ENCODE measurements around the gene PMPCA.
"Not testable (repeated sequence)": the region's sequence is repeated elsewhere in the genome, so short reads cannot be mapped to it uniquely, and the experiment has no call there.

The PMPCA gene

GRCh38 chr9:136394312-136395019 lies 16.0 kb upstream of the PMPCA start:
- DNase-seq (ENCODE audit: low read depth): peak; percentile 44

DNA sequence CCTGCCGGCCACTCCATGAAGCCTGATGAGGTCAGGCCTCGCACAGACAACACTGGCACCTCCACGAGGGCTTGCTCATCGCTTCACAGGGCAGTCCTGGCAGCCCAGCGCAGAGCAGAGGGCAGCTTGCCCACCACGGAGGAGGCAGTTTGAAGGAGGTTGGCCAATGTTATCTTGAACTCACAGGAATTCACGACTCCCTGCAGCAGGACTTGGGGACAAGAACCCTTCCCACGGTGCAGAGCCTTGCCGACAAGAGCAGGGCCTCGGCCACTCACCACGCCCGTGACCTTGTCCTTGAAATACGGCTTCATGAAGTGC lies 15.5 kb upstream of the PMPCA start:
- no peak for DNase-seq (ENCODE audit: low read depth)

DNA sequence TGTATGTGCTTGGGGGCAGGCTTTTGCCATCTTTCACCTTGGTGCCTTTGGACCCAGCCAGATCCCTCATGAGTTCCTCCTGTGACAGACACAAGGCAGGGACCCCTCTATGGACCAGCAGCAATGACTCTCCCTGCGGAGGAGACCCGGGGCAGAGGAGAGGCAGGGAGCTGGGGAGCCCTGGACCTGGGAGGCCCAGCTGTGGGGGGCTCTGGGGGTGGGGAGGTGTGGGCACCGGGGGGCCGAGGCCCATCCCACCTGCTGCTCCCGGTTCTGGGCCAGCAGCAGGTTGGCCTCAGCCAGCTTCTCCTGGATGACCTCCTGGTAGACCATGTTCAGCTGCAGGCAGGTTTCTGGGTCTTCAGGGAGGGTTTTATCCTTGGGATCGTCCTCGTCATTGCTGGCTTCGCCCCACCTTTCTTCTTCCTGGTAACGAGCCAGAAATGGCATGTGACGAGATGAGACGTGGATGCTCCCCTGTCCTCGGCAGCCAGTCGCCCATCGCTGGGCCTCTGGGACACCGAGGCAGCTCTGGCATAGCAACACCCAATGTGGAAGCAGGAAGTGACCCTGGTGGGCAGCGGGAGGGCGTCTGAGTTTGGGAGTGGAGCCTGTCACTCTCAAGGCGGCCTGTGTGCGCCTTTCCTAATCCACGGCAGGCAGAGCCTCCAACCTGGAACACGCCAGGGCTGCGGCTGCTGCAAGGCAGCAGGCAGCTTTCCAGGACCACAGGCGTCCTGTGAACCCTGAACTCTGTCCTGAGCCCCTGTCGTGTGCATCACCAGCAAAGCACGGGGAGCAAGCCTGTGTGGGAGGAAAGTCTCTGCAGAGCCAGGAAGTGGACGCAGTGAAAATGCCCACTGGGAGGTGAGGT lies 14.9 kb upstream of the PMPCA start:
- no peak for DNase-seq (ENCODE audit: low read depth)

DNA sequence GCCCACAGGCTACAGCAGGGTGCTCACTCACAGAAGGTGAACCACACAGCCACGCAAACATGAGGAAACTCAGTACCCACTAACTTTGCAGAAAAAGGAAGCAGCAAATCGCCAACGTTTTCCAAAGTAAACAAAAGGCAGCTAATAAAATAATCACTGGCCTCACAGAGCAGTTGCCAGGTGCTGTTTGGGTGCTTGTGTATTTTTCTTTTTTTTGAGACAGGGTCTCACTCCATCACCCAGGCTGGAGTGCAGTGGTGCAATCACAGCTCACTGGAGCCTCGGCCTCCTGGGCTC lies 14.3 kb upstream of the PMPCA start:
- DNase-seq (ENCODE audit: low read depth): no peak

DNA sequence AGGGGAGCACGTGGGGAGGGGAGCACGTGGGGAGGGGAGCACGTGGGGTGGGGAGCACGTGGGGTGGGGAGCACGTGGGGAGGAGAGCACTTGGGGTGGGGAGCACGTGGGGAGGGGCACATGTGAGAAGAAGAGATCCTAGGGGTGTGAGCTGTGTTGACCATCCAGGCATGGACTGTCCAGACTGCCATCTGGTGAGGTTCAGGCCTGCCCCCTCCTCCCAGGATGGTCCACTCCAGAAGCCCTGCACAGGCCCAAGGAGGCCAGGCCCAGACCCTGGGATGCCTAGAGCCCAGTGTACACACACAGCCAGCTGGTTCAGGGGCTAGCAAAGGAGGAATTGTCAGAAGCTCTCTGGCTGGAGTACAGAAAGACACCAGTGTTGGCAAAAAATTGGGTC lies 12.8 kb upstream of the PMPCA start:
- no peak for DNase-seq (ENCODE audit: low read depth)

DNA sequence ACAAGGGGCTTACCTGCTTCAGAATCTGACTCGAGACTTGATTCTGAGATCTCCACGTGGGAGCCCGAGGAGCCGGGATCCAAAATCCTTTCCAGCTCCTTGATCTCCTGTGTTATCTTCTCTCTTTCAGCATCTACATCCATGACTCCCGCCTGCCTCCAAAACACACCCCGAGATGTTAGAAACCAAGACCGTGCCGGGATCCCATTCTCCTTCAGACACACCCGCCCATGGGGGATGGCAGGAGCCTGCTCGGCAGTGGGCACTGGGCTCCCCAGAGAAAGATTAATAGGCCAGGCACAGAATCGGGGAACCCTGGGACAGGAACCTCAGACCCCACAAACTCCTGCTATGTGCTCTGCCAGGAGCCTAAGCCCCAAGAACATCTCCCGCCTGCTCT lies 12.2 kb upstream of the PMPCA start:
- no peak for DNase-seq (ENCODE audit: low read depth)

- no peak for DNase-seq (ENCODE audit: low read depth)
Observed at GRCh38 chr9:136399176-136400037, 11.1 kb upstream of the PMPCA start.

GRCh38 chr9:136400038-136400834 lies 10.2 kb upstream of the PMPCA start, which contains the start of gene SNAPC4:
Gene SNAPC4 (minus strand): TSS chr9:136400170. CDS start chr9:136398428, 1,742 bp downstream.
- peak; percentile 72 for DNase-seq (ENCODE audit: low read depth)

GRCh38 chr9:136401173-136401922 lies 9.1 kb upstream of the PMPCA start:
- no peak for DNase-seq (ENCODE audit: low read depth)

DNA sequence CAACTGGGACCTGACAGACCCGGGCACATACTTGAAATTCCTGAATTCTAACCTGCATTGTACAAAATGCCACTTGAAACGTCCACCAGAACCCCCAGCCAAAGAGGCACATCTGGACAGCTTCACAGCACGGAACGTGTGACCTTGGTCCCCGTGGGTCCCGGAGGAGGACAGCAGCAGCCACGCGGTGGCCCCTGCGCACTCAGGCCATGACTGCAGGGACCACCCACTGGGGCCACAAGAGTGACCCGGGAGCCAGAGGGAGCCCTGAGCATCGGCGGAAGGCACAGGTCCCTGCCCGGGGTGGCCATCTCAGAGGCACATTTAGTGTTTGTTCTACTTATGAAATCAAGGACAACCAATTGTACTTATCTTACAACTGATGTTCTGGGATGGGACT lies 8.4 kb upstream of the PMPCA start:
- no peak for DNase-seq (ENCODE audit: low read depth)

DNA sequence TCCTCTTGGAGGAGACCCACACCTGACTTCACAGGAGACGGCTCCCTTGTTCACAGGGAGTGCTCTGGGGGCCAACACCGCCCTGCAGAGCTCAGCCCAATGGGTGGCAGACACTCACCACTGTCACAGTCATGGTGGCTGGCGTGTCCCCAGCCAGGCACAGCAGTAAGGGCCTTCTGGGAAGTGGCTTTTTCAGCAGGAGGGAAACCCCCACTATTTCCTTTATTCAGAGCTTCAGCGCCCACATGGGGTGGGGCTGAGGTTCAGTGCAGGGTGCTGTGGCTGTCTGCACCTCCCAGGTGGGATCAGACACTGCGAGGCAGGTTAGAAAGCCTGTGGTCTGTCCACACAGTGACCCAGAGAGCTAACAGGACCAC lies 6.9 kb upstream of the PMPCA start:
- no peak for DNase-seq (ENCODE audit: low read depth)

DNA sequence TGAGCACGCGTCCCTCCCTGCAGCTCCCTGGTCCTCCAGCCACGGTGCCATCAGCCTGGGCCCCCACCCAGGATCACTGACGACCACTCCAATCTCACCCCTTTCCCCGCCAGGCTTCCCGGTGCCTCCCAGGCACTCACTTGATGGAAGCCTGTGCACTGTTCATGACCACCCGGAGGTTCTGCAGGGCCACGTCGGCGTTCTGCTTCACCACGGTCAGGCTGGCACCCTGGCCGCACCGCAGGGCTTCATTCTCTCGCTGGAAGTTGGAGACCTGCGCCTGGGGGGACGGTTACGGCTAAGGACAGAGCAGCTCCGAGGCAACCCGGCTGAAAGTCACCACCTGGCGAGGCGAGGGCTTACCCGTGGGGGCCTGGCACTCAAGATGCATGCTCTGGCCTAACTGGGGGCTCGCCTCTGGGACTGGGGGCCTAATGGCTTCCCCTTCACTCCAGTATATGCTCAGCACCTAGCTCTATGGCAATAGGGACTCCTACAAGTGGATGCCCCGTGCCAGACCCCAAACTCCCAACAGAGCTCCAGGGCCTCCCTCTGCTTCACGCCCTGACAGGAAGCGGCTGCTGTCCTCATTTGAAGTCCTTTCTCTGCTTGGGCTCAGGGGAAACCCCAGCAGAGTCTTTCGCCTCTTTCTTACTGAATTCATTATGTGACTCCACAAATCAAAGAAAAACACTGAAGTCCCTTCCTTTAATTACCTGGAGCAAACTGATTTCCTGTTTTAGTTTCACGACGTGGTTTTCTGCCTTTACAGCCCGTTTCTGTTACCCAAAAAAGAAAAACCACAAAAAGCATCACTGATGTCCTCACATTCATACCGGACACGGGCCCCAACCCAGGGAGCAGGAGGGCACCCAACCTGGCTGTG lies 6.3 kb upstream of the PMPCA start:
- no peak for DNase-seq (ENCODE audit: low read depth)

DNA sequence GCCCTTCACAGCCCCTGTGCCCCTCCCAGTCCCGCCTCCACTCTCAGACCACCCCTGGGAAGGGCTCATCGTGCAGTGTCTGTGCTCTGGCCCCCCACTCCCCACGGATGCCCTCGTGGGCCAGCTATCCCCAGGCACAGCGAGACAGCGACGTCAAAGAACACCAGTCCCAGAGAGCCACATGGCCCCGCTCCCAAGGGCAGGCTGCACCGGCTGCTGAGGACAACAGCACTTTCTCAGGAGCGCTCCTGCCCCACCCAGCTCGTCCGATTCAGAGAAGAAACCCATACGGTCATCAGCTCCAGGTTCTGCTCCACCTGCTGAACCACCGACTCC lies 5.7 kb upstream of the PMPCA start:
- no peak for DNase-seq (ENCODE audit: low read depth)

DNA sequence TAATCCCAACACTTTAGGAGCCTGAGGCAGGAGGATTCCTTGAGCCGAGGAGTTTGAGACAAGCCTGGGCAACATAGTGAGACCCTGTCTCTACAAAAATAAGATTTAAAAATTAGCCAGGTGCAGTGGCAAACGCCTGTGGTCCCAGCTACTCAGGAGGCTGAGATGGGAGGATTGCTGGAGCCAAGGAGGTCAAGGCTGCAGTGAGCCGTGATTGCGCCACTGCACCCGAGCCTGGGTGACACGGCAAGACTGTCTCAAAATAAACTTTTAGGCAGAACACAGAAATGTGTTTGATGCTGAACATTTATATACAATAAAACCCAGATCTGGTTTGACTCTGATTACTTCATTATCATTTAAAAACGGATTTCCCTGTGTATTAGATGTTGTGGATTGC lies 5.0 kb upstream of the PMPCA start:
- no peak for DNase-seq (ENCODE audit: low read depth)

DNA sequence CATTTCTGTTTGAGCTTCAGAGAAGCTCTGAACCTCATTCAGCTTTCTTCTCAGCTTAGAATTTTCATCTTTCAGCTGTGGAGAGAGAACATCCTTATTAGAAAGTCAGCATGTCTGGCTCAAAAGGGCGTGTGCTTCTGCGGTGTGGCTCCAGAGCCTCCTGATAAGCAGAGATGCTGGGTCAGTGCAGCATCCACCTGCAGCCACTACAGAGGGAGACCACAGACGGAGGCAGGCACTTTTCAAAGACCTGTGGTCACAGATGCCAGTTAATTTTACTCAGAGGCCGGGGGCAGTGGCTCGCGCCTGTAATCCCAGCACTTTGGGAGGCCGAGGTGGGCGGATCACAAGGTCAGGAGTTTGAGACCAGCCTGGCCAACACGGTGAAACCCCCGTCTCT lies 4.6 kb upstream of the PMPCA start:
- DNase-seq (ENCODE audit: low read depth): not testable (repeated sequence)

DNA sequence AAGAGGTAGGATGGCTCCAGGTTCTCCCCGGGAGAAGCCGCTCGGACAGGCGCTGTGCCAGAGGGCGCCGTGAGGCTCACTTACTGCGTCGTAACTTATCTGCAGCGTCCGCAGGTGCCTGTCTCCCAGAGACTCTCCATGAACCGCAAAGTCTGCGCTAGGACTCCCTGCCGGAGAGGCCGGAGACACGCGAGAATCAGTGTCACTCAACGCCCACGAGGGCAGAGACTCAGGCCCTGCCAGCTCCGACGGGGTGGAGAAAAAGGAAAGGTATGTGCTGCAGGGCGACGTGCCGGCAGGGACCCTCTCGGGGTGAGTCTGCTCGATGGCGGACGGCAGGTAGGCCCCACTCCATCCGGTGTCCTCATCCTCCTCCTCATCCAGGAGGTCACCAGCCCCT lies 3.4 kb upstream of the PMPCA start:
- DNase-seq (ENCODE audit: low read depth): not testable (repeated sequence)

DNA sequence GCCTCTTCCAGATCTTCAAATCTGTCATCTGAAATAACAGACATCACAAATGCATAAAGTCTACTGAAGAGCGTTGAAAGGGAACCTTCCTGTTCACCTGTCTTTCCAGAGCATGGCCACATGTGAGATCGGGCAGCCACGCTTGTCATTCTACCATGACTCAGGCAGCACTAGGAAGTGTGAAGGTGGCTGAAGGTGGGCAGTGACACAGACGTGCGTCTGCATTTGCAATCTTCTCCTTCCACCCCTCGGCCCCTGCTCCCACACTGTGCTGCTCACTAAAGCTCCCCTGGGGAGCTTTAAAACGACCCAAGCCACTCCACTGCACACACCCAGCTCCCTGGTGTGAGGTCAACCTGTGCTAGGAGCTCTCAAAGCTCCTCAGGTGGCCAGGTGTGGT lies 2.5 kb upstream of the PMPCA start:
- no peak for DNase-seq (ENCODE audit: low read depth)

GRCh38 chr9:136409557-136410455 lies 652 bp upstream of the PMPCA start:
- no peak for DNase-seq (ENCODE audit: low read depth)

- no peak for DNase-seq (ENCODE audit: low read depth)
Observed at GRCh38 chr9:136411378-136411777, 920 bp downstream of the PMPCA start.
